NOMO-1 (cell line): ENCODE measurements around the gene TMEM270.
"Not testable (repeated sequence)": the region's sequence is repeated elsewhere in the genome, so short reads cannot be mapped to it uniquely, and the experiment has no call there.

ENCODE experiments used
- DNase-seq, 2 experiments: peaks; one replicate each; lab custom pipeline; 2025; ENCODE audit not compliant: unreplicated experiment in 2 of 2; lab: John Stamatoyannopoulos, UW

The TMEM270 gene

DNA sequence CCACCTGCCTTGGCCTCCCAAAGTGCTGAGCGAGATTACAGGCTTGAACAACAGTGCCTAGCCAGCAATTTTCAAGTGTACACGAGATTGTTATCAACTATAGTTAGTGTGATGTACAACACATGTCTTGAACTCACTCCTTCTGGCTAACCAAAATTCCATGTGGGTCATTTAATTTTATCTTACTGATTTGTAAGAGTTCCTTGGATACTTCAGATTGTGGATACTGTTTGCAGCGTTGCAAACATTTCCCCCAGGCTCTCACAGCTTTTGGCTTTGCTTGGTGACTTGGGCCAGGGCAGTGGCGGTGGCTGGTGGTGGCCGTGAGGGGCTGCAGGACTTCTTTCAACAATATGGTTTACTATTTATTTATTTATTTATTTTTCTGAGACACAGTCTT is 8.5 kb upstream of the TMEM270 start:
- DNase-seq = no peak

GRCh38 chr7:73856941-73857340 is 4.0 kb upstream of the TMEM270 start:
- no peak for DNase-seq

DNA sequence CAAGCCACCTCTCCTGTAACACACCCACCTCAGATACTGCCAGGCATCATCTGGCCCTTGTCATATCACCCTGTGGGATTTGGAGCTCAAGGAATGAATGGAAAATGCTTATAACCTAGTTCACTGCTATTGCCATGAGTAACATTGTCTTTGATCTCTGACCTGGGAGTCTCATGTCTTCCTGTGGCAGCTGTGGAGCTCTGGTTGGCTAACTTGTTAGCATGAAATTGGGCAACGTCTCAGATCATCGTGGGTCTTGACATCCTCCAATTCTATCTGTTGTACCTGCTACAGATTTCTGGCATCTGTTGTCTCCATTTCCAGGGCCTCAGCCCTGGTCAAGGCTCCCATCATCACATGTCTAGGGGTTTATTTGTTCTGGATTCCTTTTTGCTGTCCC is 2.2 kb upstream of the TMEM270 start:
- DNase-seq = peak in 1 of 2 experiments; percentile 28

DNA sequence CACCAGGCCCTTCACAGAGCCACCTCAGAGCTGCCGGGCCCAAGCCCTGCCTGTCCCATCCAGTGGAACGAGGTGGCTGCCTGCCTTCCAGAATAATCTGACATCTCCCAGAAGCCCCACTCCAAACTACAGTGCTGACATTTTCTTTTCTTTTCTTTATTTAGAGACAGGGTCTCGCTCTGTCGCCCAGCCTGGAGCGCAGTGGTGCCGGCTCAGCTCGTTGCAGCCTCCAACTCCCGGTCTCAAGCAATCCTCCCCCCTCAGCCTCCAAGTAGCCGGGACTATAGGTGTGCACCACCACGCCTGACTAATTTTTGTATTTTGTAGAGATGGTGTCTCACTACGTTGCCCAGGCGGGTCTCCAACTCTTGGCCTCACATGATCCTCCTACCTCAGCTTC is 346 bp downstream of the TMEM270 start:
- no peak for DNase-seq

- no peak for DNase-seq
Measured at GRCh38 chr7:73864981-73865711, 4.2 kb downstream of the TMEM270 start.

DNA sequence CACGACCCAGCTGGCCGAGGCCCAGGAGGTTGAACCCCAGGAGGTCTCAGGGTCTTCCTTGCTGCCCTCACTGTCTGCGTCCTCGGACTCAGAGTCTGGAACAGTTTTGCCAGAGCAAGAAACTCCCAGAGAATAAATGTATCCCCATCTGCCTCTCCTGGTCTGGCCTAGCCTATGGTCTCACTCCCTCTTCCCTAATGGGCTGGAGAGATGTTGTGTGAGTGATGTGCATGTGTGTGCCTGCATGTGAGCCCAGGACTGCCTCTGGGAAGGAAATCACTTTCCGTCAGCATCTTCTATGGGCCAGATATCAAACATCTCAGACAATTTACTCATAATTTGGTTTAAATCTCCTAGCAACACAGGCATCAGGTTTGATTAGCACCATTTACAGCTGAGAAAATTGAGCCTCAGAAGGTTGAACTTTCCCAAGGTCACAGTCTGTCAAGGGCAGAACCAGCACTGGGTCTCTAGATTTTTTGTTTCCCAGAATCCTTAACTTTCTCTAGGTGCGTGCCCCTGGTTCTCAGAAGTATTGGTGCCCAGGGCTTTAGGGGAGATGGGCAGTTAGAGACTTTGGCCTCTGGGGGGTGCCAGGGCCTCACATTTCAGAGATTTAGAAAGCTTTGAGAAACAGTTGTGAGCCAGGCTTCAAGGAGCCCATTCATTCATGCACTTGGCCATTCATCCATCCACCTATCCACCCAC is 4.9 kb downstream of the TMEM270 start:
- peak; percentile 67 to 84 for DNase-seq

DNA sequence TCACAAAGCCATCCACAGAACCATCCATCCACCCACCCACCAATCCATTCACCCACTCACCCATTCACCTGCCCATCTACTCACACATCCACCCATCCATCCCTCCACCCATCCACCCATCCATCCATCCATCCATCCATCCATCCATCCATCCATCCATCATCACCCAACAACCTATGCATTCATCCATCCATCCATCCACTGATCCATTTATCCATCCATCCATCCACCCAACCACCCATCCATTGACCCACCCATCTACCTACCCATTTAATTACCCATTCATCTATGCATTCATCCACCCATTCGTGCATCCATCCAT is 5.4 kb downstream of the TMEM270 start:
- DNase-seq = no peak

- no peak for DNase-seq
Measured at GRCh38 chr7:73869011-73869798, 8.2 kb downstream of the TMEM270 start.

DNA sequence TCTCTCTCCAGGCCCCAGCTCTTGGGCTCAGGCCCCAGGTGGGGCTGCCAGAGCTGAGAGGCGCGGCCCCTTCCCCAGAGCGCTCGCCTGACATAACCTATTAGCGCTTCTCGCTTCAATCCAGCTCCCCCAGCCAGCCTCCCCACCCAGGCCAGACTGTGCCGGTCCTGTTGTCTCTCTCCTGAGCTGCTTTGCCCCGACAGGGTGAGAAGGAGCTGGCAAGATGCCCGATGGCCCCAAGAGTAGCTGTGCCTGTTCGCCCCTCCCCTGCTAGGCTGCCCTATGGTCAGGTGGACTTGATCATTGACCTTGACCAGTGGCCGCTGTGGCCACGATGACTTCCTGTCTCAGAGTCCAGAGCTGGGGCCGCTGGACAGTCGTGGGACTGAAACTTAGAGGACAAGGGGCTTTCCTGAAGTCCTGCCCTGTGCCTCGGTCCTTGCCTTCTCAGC is 9.1 kb downstream of the TMEM270 start:
- DNase-seq = no peak

- DNase-seq = no peak
Measured at GRCh38 chr7:73871163-73872011, 10.4 kb downstream of the TMEM270 start.

DNA sequence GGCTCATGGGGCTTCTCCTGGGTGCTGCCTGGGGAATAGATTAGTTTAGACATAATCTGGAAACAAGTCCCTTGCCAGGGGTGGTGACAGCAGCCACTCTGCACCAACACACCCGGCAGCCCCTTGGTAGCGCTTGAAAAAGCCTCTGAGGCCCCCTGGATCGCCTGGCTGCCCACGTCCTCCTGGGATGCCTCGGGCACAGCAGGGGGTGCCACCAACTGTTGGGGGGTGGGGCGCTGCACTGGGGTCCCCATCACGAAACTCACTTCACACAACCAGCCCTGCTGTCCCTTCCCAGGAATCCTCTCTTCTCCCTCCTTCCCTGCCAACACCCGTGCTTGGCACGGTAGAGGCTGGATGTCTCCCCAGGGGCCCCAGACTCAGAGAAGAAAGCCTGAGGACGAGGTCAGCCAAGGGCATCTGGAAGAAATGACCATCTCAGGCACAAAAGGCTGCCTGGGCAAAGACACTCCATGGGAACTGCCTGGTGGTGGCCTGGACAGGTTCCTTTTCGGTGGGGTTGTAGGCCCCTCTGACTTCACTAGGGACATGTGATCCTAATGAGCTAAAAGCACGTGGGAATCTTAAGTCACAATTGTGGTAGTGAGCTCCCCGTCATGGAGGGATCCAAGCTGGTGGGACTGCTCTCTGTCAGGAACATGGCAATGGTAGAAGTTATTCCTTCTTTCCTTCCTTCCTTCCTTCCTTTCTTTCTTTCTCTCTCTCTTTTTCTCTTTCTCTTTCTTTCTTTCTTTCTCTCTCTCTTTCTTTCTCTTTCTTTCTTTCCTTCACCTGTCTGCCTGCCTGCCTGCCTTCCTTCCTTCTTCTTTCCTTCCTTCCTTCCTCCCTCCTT is 11.3 kb downstream of the TMEM270 start:
- DNase-seq = no peak

- DNase-seq = no peak
Measured at GRCh38 chr7:73876361-73876760, 15.4 kb downstream of the TMEM270 start.

GRCh38 chr7:73876973-73877372 is 16.0 kb downstream of the TMEM270 start:
- no peak for DNase-seq

DNA sequence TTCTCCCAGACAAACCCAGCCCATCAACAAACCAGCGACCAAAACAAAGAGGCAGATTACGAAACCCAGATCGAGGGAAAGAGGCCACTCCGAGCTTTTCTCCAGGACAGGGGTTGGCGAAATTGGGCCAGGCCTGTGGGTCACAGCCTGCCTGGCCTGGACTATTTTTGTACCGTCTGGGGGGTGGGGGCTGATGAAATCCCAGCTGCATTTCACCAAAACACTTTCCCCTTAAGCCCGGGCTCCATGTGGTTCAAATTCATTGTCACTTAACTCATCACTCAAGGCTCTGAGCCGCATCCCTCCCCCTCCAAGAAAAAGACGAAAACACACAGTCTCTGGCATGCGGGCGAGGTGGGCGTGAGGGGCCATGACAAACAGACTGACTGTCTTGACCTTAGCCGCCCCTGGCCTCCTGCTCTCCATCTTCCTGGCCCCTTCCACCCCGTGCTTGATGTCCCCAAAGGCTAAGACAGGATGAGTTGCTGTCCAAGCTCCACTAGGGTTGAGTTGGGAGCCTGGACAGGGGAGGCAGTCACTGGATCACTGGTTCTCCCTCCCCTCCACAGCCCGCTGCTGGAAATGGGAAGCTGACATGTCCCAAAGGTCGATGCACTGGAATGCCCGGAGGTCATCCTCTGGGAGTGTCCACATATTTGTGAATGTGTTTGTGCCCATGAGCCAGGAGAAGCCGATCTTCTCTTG is 19.2 kb downstream of the TMEM270 start:
- no peak for DNase-seq

GRCh38 chr7:73880755-73881328 is 19.9 kb downstream of the TMEM270 start:
- no peak for DNase-seq

GRCh38 chr7:73881352-73882046 is 20.5 kb downstream of the TMEM270 start:
- no peak for DNase-seq

DNA sequence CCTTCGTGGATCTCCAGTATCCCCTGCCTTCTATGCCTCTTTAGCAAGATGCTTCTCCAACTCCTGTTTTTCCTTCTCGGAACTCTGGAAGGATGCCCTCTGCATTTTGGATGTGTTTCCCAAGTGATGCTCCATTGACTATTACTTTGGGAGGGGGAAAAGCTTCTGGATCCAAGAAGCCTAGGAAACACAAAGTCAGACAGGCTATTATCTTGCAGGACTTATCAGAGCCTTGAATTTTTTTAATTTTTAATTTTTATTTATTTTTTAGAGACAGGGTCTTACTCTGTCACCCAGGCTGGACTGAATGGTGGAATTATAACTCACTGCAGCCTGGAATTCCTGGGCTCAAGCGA is 21.1 kb downstream of the TMEM270 start:
- no peak for DNase-seq

DNA sequence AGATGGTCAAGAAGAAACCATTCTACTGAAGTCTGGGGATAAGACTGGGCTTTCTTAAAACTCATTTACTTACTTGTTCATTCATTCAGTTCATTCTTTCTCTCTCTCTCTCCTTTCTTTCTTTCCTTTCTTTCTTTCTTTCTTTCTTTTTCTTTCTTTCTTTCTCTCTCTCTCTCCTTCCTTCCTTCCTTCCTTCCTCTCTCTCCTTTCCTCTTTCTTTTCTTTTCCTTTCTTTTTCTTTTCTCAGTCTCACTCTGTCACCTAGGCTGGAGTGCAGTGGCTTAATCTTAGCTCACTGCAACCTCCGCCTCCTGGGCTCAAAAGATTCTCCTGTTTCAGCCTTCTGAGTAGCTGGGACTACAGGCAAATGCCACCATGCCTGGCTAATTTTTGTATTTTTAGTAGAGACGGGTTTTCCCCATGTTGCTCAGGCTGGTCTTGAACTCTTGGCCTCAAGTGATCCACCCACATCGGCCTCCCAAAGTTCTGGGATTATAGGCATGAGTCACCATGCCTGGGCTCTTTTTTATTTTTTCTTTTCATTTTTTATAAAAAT is 24.0 kb downstream of the TMEM270 start:
- not testable (repeated sequence) for DNase-seq
